DOHH2 (cell line): ENCODE data around the gene MUC12.
"Not testable (repeated sequence)": the region's sequence is repeated elsewhere in the genome, so short reads cannot be mapped to it uniquely, and the experiment has no call there.

Experiments used
- CTCF ChIP-seq: fragments of 200-600 bp; sonication (generic); IDR thresholded peaks from one replicate; pipeline ENCODE4 v1.5.1; 2014; ENCODE audit warnings: antibody characterized with exemption, mild to moderate bottlenecking, low read depth, low read length; ENCODE audit not compliant: poor library complexity, severe bottlenecking
- EZH2phosphoT487 ChIP-seq: fragments of 200-600 bp; sonication (generic); IDR thresholded peaks from 2 replicates; pipeline ENCODE4 v1.6.1; 2017; ENCODE audit warnings: borderline replicate concordance, mild to moderate bottlenecking, antibody characterized with exemption, low read length, moderate library complexity, mixed read lengths

- TF ChIP-seq CTCF, EZH2phosphoT487: not testable (repeated sequence)
Measured at GRCh38 chr7:100936167-100936566, 33.2 kb upstream of the MUC12 start.
